ENCODE results near the gene AHCYL1.
"Not testable (repeated sequence)": the region's sequence is repeated elsewhere in the genome, so short reads cannot be mapped to it uniquely, and the experiment has no call there.

Gene AHCYL1

DNA sequence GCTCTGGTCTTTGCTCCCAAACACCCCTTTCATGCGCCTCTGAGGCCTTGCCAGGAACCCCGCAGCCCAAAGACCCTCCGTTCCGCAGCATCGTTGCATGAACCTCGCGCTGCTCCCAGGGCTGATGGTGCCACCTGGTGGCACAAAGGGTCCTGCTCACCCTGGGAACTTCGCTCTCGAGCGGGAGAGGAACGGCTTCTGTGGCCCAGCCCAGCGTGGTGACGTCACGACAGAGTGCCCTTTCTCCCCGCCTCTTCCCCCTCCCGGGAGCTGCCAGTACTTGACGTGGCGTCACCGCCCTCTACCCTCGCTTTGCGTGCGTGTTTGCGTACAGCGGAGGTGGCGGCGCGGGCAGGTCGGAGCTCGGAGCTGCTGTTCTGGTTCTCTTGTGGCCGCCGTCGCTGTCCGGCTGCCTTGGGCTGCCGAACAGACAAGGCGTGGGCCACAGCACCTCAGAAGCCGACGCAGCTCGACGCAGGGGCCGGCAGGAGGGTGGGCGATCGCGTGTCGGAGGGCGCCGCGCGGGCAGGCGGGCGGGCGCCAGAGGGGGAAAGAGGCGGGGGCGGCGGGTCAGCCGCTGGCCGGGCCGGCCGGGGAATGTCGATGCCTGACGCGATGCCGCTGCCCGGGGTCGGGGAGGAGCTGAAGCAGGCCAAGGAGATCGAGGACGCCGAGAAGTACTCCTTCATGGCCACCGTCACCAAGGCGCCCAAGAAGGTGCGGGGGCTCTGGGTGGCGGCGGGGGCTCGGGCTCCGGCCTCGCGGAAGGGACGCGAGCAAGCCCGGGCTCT, at the start of gene AHCYL1:
Gene AHCYL1, plus strand, starts transcription at position 310 of the 791 bp plus-strand sequence. Its CDS starts 288 bp downstream, at position 598.
- in situ Hi-C loops (cut with HindIII; ENCODE audit: low sequenced_read_pairs) = loop anchor here (25.0 kb wide), 1 partner anchor 197 kb away; no protein-coding TSS in a partner anchor

DNA sequence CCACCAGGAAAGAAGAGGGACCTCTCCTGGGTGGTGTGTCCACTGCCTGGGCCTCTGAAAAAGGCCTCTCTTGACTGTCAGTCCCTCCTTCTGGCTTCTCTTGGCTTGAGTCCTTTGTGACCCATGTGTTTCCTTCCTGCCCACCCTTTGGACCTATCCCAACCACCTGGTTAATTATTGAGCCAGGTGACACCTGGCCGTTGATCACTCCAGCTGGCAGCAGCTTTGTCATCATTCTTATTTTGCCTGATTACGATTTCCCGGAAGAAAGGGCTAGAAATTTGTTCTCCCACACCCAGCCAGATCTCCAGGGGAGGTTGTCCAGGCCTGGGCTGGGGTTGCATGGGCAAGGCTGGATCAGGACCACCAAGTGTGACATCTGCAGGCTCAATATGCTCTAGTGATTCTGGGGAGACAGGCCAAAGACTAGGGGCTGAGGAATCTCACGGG, 49.1 kb upstream of the AHCYL1 start:
- in situ Hi-C loops (cut with HindIII; ENCODE audit: low sequenced_read_pairs) = no loop called here

DNA sequence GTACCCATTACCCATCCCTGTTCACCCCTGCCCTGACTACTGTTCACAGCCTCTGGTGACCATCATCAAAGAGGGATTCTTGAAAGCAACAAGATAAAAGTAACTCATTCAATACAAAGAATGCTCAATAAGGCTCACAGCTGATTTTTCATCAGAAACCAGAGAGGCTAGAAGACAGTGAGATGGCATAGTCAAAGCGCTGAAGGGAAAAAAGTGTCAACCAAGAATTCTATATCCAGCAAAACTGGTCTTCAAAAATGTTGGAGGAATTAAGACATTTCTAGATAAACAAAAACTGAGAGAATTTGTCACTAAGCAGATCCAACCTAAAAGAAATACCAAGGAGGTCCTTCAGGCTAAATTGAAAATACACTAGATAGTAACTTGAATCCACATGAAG, 46.8 kb upstream of the AHCYL1 start:
- in situ Hi-C loops (cut with HindIII; ENCODE audit: low sequenced_read_pairs) = no loop called here

DNA sequence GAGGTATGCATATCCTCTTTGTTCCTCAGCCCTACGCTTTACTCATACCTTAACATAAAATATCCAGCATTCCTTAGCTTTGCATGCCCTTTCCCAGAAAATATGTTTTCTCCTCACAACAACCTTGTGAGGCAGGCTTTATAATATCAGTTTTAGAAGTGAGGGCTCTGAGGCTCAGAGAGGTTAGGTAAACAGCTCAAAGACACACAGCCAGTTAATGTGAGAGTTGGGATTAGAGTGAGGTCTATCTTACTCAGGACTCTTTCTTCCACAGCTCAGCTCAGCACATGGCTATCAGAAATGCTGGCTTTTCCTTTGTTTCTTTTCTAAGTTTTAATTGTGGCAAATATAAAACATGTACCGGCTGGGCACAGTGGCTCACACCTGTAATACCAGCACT, 46.0 kb upstream of the AHCYL1 start:
- in situ Hi-C loops (cut with HindIII; ENCODE audit: low sequenced_read_pairs) = no loop called here

DNA sequence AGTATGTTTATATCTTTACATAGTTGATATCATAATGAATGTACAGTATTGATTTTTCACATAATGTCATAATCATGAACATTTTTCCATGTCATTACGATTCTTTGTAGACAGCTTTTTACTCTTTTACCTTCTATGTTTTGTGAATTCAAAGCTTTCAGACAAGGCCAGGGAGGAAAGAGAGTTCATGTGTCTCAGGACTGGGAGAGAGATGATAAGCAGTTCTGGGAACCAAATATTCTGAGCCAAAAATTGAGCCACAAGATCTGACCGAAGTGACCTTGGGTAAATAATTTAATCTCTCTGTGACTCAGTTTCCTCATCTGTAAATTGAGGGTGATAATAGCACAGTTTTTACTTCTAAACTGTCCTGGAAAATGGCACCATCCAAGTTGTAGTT, 42.1 kb upstream of the AHCYL1 start:
- in situ Hi-C loops (cut with HindIII; ENCODE audit: low sequenced_read_pairs) = no loop called here

DNA sequence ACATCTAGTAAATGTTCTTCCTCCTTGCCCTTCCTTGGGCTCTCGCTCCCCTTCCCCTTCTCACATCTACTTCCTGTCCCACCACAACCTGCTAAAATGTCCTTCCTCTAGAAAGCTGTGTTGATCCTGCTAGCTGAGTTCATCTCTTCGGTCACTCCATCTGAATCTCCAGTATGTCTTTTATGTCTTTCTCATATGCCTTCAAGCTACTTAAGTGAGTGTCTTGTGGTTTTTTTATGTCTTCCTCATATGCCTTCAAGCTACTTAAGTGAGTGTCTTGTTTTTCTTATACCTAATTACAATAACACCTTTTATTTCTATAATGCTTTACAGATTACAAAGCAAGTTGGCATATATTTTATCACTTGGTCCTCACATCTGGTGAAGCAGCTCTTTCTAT, 40.0 kb upstream of the AHCYL1 start:
- in situ Hi-C loops (cut with HindIII; ENCODE audit: low sequenced_read_pairs) = no loop called here

DNA sequence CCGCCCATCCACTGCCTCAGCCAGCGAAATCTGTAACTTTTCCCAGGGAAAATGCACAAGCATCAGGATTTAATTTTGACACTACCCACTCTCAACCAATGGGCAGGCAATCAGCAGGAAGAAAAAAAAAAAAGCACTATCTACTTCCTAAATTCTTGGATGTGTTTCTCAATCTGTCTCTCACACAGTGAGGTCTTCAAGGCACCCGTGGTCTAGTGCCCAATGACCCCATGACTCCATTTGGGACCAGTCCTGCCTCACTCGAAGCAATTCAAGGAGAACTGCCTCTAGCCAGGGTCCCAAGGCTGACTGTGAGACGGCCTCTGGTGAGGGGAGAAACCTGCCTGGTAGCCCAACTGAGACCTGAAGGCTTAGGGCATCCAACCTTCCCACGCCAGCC, 38.1 kb upstream of the AHCYL1 start:
- in situ Hi-C loops (cut with HindIII; ENCODE audit: low sequenced_read_pairs) = no loop called here

DNA sequence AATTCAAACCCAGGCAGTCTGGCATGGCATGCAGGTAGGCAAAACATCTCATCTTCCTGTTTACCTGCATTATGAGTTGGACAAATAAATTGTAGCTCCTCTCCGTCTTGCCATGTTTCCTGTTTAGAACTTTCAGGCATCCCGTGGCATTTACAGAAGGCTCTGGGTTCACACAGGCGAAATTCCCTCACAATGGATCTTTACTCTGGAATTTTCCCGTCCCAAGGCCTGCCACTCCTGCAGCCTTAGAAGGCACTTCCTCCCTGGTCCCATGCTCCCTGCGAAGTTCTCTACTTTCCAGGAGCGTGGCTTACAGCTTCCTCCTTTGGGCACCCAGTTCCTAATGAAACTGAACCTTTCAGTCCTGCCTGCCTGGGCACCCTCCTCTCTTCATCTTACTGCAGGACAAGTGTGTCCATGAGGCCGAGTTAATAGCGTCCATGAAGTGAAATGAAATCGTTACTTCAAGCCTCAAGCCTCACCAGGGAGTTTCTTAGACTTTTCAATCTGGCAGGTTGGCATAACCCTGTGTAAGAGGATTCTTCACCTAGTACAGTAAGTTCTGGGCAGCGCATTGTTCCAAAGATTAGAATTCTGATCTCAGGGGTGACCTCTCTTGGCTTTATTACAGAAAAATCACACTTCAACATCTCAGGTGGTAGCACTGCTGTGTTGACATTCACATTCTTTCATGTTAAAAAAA, 36.8 kb upstream of the AHCYL1 start:
- in situ Hi-C loops (cut with HindIII; ENCODE audit: low sequenced_read_pairs) = no loop called here

DNA sequence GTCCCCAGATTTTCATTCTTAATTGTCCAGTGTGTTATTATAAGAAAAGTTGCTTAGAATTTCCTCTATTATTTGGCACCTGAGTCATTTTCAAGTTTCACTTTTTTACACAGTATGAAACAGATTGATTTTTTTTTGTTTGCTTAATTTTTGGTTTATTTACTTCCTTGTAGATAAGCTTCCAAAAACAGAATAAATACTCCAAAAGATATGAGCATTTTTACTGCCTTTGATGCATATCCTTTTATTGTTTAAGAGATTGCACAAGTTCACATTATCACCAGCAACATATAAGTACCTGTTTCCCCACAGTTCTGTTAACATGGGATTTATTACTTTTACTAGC, 36.3 kb upstream of the AHCYL1 start:
- in situ Hi-C loops (cut with HindIII; ENCODE audit: low sequenced_read_pairs) = no loop called here

DNA sequence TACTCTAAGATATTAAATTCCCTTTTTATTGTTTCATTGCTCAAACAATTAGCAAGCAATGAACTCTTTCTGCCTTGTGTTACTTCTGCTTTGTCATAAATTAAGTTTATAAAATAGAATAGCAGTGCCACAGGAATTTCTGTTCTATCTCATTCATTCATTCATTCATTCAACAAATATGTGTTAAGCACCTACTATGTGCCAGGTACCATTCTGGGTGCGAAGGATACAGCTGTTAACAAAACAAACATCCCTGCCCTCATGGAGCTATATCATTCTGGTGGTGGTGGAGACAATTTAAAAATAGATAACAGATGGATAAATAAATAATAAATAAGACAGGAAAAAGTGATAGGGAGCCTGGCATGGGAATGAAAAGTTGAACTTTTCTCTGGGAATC, 34.5 kb upstream of the AHCYL1 start:
- in situ Hi-C loops (cut with HindIII; ENCODE audit: low sequenced_read_pairs) = no loop called here

DNA sequence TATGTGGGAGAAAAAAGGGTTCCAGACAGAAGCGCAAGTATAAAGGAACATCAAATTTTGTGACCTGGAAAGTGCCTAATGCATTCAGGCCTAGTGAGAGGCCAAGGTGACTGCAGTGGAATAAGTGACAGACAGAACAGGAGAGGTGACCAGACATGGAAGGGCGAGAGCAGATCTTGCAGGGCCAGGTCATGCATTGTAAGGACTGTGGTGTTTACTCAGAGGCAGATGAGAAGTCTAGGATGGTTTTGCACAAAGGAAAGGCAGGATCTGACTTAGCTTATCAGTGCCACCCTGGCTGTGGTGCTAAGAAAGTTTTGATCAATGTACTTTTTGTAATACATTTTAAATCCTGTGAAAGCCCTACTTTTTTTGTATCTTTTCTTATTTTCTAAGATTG, 34.1 kb upstream of the AHCYL1 start:
- in situ Hi-C loops (cut with HindIII; ENCODE audit: low sequenced_read_pairs) = no loop called here

DNA sequence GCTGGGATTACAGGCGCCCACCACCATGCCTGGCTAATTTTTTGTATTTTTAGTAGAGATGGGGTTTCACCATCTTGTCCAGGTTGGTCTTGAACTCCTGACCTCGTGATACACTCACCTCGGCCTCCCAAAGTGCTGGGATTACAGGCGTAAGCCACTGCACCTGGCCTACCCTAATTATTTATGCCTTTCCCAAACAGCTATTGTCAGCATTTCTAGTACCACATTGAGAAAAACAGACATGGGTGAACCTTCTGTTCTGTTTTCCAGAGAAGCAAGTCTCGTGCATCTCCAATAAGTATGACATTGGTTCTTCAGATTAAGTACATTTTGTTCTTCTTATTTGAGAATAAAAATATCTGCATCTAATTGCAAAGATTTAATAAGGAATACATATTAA, 33.1 kb upstream of the AHCYL1 start:
- in situ Hi-C loops (cut with HindIII; ENCODE audit: low sequenced_read_pairs) = not testable (repeated sequence)

DNA sequence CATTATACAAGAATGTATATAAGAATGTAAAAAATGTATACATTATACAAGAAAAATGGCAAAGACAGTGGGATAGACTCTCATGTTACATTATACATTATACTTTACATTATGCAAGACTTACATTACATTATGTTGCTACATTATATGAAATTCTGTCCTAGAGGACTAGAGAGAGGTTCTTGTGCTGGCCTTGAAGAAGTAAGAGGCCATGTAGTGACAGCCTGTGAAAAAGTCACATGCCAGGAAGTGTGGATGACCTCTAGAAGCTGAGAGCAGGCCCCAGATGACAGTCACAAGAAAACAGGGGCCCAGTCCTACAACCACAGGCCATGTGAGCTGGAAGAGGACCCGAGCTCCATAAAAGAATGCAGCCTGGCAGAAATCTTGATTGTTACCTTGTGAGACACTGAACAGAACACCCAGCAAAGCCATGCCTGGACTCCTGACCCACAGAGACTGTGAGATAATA, 30.5 kb upstream of the AHCYL1 start:
- in situ Hi-C loops (cut with HindIII; ENCODE audit: low sequenced_read_pairs) = no loop called here

DNA sequence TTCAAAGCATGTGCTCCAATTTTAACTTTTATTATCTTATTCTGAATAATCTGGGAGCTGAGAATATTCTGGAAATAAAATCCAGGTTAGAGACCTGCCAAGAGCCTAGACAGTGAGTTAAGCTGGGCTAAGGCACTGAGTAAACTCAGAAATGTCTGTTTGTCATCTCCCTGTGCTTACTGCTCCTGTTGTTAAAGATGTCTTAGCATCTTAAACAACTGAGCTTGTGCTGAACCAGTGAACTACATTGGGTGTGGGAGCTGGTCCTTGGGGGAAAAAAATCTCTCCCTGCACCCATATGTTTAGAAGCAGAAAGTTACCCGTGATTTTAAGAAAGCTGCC, 25.0 kb upstream of the AHCYL1 start:
- in situ Hi-C loops (cut with HindIII; ENCODE audit: low sequenced_read_pairs) = loop anchor here (5.0 kb wide), 1 partner anchor 72 kb away; no protein-coding TSS in a partner anchor

DNA sequence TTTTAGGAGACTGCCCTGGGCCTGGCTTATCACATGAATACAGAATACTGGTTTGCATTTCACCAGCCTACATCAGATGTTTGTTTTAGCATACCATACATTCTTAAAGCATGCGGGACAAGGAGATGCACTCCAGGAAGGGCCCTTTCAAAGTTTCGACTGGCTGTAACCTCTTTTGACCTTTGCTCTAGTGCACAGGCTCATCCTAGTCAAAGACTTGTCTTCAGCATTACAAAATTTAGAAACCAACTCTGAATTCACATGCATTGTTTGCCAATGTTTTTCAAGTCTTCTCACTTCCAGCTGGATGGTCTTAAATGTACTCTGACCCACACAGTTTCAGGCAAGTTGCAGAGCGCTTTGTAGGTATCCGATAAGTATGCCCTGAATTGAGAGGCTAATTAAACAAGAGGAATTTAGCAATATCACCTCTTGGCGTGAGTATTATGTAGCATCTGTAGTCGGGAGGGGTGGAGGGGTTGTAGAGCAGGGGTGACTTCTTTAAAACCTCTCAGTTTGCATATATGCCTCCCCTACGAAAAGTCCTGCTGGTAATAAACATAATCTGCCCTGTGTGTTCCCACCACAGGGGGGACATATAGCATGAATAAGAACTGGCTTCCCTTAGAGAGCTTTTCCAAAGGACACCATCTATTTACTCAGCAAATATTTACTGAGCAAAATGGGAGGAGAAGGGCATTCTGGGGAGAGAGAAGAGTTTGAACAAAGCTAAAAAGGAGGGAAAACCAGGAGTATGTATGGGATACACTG, 24.4 kb upstream of the AHCYL1 start:
- in situ Hi-C loops (cut with HindIII; ENCODE audit: low sequenced_read_pairs) = loop anchor here (5.0 kb wide), 1 partner anchor 73 kb away; no protein-coding TSS in a partner anchor

DNA sequence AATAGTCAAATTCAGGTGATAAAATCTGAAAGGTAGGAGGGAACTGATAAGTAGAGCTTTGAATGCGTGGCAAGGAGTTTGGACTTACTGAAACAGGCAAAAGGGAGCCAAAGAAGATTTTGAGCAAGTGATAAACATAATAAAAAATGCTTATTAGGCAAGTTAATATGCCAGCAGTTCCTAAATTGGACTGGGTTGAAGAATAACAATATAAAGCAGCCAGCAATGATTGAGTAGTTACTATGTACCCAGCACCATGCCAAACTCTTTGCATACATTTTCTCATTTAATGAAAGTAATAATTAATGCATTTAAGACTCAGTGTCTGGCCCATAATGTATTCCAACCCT, 23.8 kb upstream of the AHCYL1 start:
- in situ Hi-C loops (cut with HindIII; ENCODE audit: low sequenced_read_pairs) = no loop called here

DNA sequence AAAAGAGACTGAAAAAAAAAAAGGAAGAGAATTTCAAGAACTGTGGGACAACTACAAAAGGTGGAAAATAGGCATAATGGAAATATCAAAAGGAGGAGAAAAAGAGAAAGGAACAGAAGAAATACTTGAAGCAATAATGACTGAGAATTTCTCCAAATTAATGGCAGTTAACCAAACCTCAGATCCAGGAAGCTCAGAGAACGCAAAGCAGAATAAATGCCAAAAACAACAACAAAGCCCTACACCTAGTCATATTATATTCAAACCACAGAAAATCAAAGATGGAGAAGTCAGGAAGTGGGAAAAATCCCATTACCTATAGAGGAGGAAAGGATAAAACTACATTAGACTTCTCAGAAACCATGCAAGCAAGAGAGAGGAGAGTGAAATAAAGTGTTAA, 20.7 kb upstream of the AHCYL1 start:
- in situ Hi-C loops (cut with HindIII; ENCODE audit: low sequenced_read_pairs) = no loop called here

DNA sequence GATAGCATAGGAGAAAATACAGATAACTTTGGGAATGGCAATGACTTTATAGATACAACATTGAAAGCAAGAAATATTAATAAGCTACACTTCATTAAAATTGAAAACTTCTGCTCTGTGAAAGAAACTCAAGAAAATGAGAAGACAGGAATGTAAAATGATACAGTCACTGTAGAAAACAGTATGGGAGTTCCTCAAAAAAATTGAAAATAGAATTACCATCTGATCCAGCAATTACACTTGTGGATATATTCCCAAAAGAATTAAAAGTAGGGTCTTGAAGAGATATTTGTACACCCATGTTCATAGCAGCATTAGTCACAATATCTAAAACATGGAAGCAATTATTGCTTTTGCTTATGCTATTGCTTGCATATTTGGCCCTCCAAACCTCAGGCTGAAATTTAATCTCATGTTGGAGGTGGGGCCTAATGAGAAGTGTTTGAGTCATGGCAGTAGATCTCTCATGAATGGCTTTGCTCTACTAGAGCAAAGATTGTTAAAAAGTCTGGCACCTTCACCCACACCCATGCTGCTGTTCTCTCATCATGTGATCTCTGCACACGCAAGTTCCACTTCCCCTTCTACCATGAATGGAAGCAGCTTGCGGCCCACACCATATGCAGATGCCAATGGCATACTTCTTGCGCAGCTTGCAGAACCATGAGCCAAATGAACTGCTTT, 15.3 kb upstream of the AHCYL1 start:
- in situ Hi-C loops (cut with HindIII; ENCODE audit: low sequenced_read_pairs) = no loop called here

DNA sequence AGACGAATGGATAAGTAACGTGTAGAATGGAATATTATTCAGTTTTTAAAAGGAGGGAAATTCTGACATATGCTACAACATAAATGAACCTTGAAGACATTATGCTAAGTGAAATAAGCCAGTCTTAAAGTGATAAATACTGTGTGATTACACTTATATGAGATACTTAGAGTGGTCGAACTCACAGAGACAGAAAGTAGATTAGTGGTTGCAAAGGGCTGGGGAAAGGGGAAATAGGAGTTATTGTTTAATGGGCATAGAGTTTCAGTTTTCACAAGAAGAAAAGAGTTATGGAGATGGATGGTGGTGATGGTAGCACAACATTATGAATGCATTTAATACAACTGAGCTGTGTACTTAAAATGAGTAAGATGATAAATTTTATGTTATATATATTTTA, 14.7 kb upstream of the AHCYL1 start:
- in situ Hi-C loops (cut with HindIII; ENCODE audit: low sequenced_read_pairs) = no loop called here

DNA sequence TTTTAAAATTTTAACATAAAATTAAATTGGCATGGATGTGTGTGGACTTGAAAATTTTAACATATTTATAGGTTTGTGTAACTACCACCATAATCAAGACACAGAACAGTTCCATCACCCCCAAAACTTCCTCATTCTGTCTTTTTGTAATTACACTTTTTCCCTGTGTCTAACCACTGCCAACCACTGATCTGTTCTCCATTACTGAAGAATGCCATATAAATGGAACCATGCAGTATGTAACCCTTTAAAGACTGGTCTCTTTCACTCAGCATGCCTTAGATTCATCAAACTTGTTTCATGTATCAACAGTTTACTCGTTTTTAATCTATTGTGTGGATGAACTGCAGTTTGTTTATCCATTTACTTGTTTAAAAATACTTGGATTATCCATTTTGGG, 13.0 kb upstream of the AHCYL1 start:
- in situ Hi-C loops (cut with HindIII; ENCODE audit: low sequenced_read_pairs) = no loop called here

DNA sequence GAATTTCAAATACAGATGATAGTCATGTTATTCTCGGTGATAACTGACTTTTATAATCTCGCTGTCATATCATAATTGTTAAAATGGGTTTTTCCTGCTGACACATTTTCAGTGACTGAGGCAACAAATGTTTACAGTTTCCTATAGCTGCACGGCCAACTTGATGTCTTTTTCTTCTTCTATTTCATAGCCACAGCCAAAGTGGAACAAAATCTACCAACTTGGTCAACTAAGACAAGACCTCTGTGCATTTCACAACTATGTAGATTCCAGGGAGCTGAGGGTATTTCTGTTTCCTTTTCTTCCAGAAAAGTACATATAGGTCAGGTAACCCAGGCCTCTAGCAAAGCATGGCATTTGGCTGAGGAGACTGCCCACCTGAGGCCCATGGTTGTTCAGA, 10.4 kb upstream of the AHCYL1 start:
- in situ Hi-C loops (cut with HindIII; ENCODE audit: low sequenced_read_pairs) = no loop called here
